ENCODE measurements around the gene NUP37.

The NUP37 gene

GRCh38 chr12:102120886-102121285 lies 972 bp upstream of the NUP37 start:
- peak overlapping the region; percentile 82 for H3K4me3 ChIP-seq (ENCODE audit: low read length)
- peak; percentile 29 for DNase-seq (ENCODE audit: low read depth)
- no peak for TF ChIP-seq CTCF (conservative IDR thresholded peaks at IDR 0.05; ENCODE audit: low read length)

DNA sequence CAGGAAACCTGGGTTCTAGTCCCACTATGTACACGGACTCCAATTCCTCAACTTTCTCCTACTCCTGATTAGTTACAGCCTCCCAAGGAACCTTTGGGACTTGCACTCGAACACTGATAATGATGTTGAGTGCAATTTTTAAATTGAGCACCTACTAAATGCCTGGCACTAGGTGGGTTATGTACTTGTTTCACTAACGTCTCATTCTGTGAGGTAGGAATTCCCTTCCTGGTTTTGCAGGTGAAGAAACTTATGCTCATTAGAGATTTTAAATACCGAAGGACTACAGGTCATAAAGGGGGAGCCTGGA lies 605 bp upstream of the NUP37 start:
- TF ChIP-seq CTCF (conservative IDR thresholded peaks at IDR 0.05; ENCODE audit: low read length): no peak
- no peak for DNase-seq (ENCODE audit: low read depth)

GRCh38 chr12:102118874-102119273 lies 1.0 kb downstream of the NUP37 start:
- H3K4me3 ChIP-seq (ENCODE audit: low read length): peak overlapping the region; percentile 82
- DNase-seq (ENCODE audit: low read depth): no peak
- TF ChIP-seq CTCF (conservative IDR thresholded peaks at IDR 0.05; ENCODE audit: low read length): no peak

More for the DNA sequence above, 605 bp upstream of the NUP37 start:
- peak overlapping the region; percentile 82 for H3K4me3 ChIP-seq (ENCODE audit: low read length)

DNA sequence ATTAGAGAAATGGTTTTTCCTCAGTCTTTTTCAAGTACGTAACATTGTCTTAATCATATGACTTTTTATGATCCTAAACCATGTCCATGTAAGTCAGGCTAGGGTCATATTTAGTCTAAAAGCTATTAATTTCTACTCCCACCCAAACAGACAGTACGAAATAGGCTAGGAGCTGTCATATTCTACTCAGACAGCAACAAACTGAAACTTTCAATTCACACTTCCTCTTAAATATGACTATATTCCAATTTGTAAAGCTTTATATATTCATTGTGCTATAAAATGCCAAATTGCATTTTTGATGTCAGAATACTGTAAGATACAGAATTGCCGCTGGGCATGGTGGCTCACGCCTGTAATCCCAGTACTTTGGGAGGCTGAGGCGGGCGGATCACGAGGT lies 3.5 kb downstream of the NUP37 start:
- no peak for DNase-seq (ENCODE audit: low read depth)
- TF ChIP-seq CTCF (conservative IDR thresholded peaks at IDR 0.05; ENCODE audit: low read length): no peak
- H3K4me3 ChIP-seq (ENCODE audit: low read length): no peak overlapping the region

- no peak overlapping the region for H3K4me3 ChIP-seq (ENCODE audit: low read length)
- no peak for DNase-seq (ENCODE audit: low read depth)
- no peak for TF ChIP-seq CTCF (conservative IDR thresholded peaks at IDR 0.05; ENCODE audit: low read length)
Measured at GRCh38 chr12:102114212-102114611, 5.7 kb downstream of the NUP37 start.

DNA sequence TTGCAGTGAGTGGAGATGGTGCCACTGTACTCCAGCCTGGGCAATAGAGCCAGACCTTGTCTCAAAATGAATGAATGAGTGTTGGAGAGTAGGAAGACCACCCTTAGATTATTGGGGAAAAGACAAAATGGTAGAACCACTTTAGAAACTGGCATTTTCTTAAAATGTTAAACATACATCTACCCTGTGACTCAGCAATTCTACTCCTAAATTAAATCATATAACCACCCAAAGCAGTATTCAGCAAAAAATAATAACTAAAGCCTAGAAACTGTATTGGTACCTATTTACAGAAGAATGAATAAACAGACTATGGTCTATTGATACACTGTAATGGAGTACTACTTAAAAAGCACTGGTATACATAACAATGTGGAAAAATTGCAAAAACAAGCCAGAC lies 9.1 kb downstream of the NUP37 start:
- no peak for TF ChIP-seq CTCF (conservative IDR thresholded peaks at IDR 0.05; ENCODE audit: low read length)
- no peak for DNase-seq (ENCODE audit: low read depth)
- no peak overlapping the region for H3K4me3 ChIP-seq (ENCODE audit: low read length)

GRCh38 chr12:102107970-102108369 lies 11.9 kb downstream of the NUP37 start:
- no peak for TF ChIP-seq CTCF (conservative IDR thresholded peaks at IDR 0.05; ENCODE audit: low read length)
- no peak for DNase-seq (ENCODE audit: low read depth)
- H3K4me3 ChIP-seq (ENCODE audit: low read length): no peak overlapping the region
